Endothelial cell of umbilical vein (primary cell): ENCODE measurements around the gene MVK. TPM values are rescaled to one million over a fixed set of nuclear protein-coding genes. Genes with fewer than 3 reads are reported as not detected.

Experiments used
- BruUV-seq: library from RNA; stranded (reverse); fragments of 400-500 nt; replicated peaks from 2 replicates; lab custom pipeline; 2021; lab: Mats Ljungman, UMichigan
- CTCF ChIA-PET: fragments of 300-600, 350-600 bp; sonication (Branson Sonifier 250); formaldehyde crosslinking; loops from one replicate; lab custom pipeline; 2021; ENCODE audit warnings: antibody characterized with exemption, inconsistent platforms; lab: Charles Lee
- POLR2A ChIA-PET: fragments of 300-600, 350-600 bp; sonication (Branson Sonifier 250); formaldehyde crosslinking; loops from one replicate; lab custom pipeline; 2021; ENCODE audit warnings: antibody characterized with exemption, inconsistent platforms; lab: Charles Lee
- DNase-seq: peaks from one replicate; pipeline ENCODE4 v3.0.0-alpha.2; 2011; ENCODE audit warnings: low read depth, low spot score
- FAIRE-seq: peaks from 2 replicates; lab custom pipeline; 2011; peaks lifted over from hg19 to GRCh38; lab: Jason Lieb, UNC
- H2AFZ ChIP-seq: 2 replicates; pipeline ENCODE4 v1.6.0; 2012; ENCODE audit warnings: low read depth, low read length, control low read depth, inconsistent platforms
- H3K27ac ChIP-seq: 2 replicates; pipeline ENCODE4 v1.5.1; 2011; ENCODE audit warnings: low read depth, mild to moderate bottlenecking, control low read depth, low read length, moderate library complexity; ENCODE audit not compliant: insufficient read depth
- H3K27me3 ChIP-seq, 2 experiments: 2 replicates each; pipeline versions ENCODE4 v1.6.0 to v1.6.1; 2011; ENCODE audit warnings: low read length in 2 of 2, mixed read lengths in 1 of 2; ENCODE audit not compliant: control insufficient read depth in 2 of 2, insufficient read depth in 2 of 2
- H3K36me3 ChIP-seq, 2 experiments: 2 replicates in 1 of 2; 3 replicates in 1 of 2; pipeline ENCODE4 v1.5.1; 2011; ENCODE audit warnings: low read length in 2 of 2, mild to moderate bottlenecking in 1 of 2, moderate library complexity in 1 of 2; ENCODE audit not compliant: control insufficient read depth in 2 of 2, insufficient read depth in 2 of 2; ENCODE audit errors: extremely low read depth in 1 of 2
- H3K4me1 ChIP-seq: 3 replicates; pipeline ENCODE4 v1.5.1; 2011; ENCODE audit warnings: mild to moderate bottlenecking, low read length; ENCODE audit not compliant: control insufficient read depth, insufficient read depth; ENCODE audit errors: extremely low read depth
- H3K4me2 ChIP-seq: 2 replicates; pipeline ENCODE4 v1.6.1; 2011; ENCODE audit warnings: low read length, control low read depth, mixed read lengths; ENCODE audit not compliant: insufficient read depth
- H3K4me3 ChIP-seq, 3 experiments: fragments of 200-600 bp in 1 of 3; sonication (generic), shearing (Covaris generic) in 1 of 3; replicated peaks in 1 of 3; 2 replicates each; pipeline ENCODE4 v1.5.1; 2011 to 2016; ENCODE audit warnings: control low read depth in 3 of 3, low read length in 3 of 3, mild to moderate bottlenecking in 2 of 3, inconsistent platforms in 1 of 3, low read depth in 1 of 3, moderate library complexity in 1 of 3; ENCODE audit not compliant: insufficient read depth in 1 of 3
- H3K79me2 ChIP-seq: 2 replicates; pipeline ENCODE4 v1.6.0; 2012; ENCODE audit warnings: low read length, inconsistent platforms; ENCODE audit not compliant: control insufficient read depth, insufficient read depth
- H3K9ac ChIP-seq: replicated peaks from 2 replicates; pipeline ENCODE3; 2011; ENCODE audit warnings: low read length, control low read depth; ENCODE audit not compliant: insufficient read depth; ENCODE audit errors: extremely low read depth
- H3K9me1 ChIP-seq: replicated peaks from 3 replicates; pipeline ENCODE4 v1.6.0; 2011; ENCODE audit warnings: mild to moderate bottlenecking, low read length; ENCODE audit not compliant: control insufficient read depth, insufficient read depth; ENCODE audit errors: extremely low read depth
- H3K9me3 ChIP-seq: replicated peaks from 2 replicates; pipeline ENCODE4 v1.5.1; 2012; ENCODE audit warnings: low read length, inconsistent platforms; ENCODE audit not compliant: control insufficient read depth, insufficient read depth
- H4K20me1 ChIP-seq: replicated peaks from 2 replicates; pipeline ENCODE3; 2011; ENCODE audit warnings: mild to moderate bottlenecking, low read length; ENCODE audit not compliant: control insufficient read depth, insufficient read depth; ENCODE audit errors: extremely low read depth
- EZH2 ChIP-seq: IDR thresholded peaks from 2 replicates; pipeline ENCODE4 v1.6.1; 2012; ENCODE audit warnings: borderline replicate concordance, low read depth, mild to moderate bottlenecking, moderate library complexity, low read length, inconsistent platforms; ENCODE audit not compliant: severe bottlenecking
- FOS ChIP-seq: IDR thresholded peaks from 2 replicates; pipeline ENCODE4 v1.6.1; 2011; ENCODE audit warnings: mild to moderate bottlenecking, low read length, moderate library complexity, borderline replicate concordance; ENCODE audit not compliant: insufficient read depth
- GATA2 ChIP-seq: IDR thresholded peaks from 2 replicates; pipeline ENCODE4 v1.7.0; 2011; ENCODE audit warnings: low read depth, mild to moderate bottlenecking, moderate library complexity, mixed read lengths, low read length; ENCODE audit not compliant: insufficient read length, insufficient read depth
- JUN ChIP-seq: IDR thresholded peaks from 2 replicates; pipeline ENCODE4 v1.6.1; 2011; ENCODE audit warnings: borderline replicate concordance, low read depth; ENCODE audit not compliant: insufficient read length, insufficient read depth
- MYC ChIP-seq: IDR thresholded peaks from one replicate; pipeline ENCODE4 v1.6.1; 2011; ENCODE audit warnings: mild to moderate bottlenecking, low read depth, low read length
- POLR2A ChIP-seq: IDR thresholded peaks from 2 replicates; pipeline ENCODE4 v1.6.1; 2012; ENCODE audit warnings: low read depth, mild to moderate bottlenecking, control low read depth, low read length
- POLR2AphosphoS5 ChIP-seq: IDR thresholded peaks from 2 replicates; pipeline ENCODE4 v1.6.1; 2012; ENCODE audit warnings: low read depth, mild to moderate bottlenecking, control low read depth, low read length, moderate library complexity; ENCODE audit not compliant: insufficient read depth
- dilution Hi-C: fragments of 300-500 bp; cut with MboI; formaldehyde crosslinking; loops from one replicate; pipeline ENCODE4 v1.15.0; 2019; ENCODE audit warnings: low sequenced_read_pairs; ENCODE audit not compliant: extremely low pct_ligation_motif_present
- intact Hi-C: fragments of 100-400 bp; cut with micrococcal nuclease; formaldehyde crosslinking; loops from one replicate; pipeline ENCODE4 v1.10.0; 2022
- polyA plus RNA-seq, 4 experiments: library from polyadenylated mRNA; depleted of rRNA in 3 of 4; stranded (reverse) in 3 of 4; unstranded in 1 of 4; fragments of >200 nt; gene quantifications; 2 replicates each; pipeline versions ENCODE4 v1.2.1 to v1.2.3, GENCODE V29; 2011 to 2012; ENCODE audit warnings: missing spikeins in 1 of 4
- total RNA-seq: library from RNA; stranded (reverse); gene quantifications from 2 replicates; pipeline ENCODE4 v1.2.3, GENCODE V29; 2021
- TF ChIP-seq, protein P1 (sequence below), 2 donors: IDR thresholded peaks; 1 replicate in 1 of 2; 2 replicates in 1 of 2; pipeline ENCODE4 v1.5.1; 2011; ENCODE audit warnings: low read length in 2 of 2, mild to moderate bottlenecking in 2 of 2, moderate library complexity in 2 of 2, control low read depth in 1 of 2, inconsistent platforms in 1 of 2, low read depth in 1 of 2; ENCODE audit not compliant: insufficient read depth in 1 of 2; ENCODE audit errors: extremely low read depth in 1 of 2
- TF ChIP-seq, protein P2 (sequence below): IDR thresholded peaks from 2 replicates; pipeline ENCODE4 v1.6.1; 2011; ENCODE audit not compliant: insufficient read depth, insufficient read length

MVK gene
- total and polyA plus RNA-seq, 2 donors (not counting 3 experiments of a cell fraction or from before 2014, with no cell fraction given) = 32.6 to 42.6 TPM

- dilution Hi-C loops = no loop called here
- H3K27me3 ChIP-seq = peaks cover 0 to 2% of the 10 kb centered on the region in 2 experiments
- POLR2A ChIA-PET = no interaction called here
These were observed 16.4 kb upstream of the MVK start for GRCh38 chr12:109557200-109557599.

More at GRCh38 chr12:109557200-109557599, 16.4 kb upstream of the MVK start:
- no TSS peak for BruUV-seq
- no peaks in the 10 kb centered on the region for H3K79me2 ChIP-seq
- no peaks in the 10 kb centered on the region for H3K9me3 ChIP-seq
- H3K9ac ChIP-seq = no peak overlapping the region
- intact Hi-C loops = no loop called here
- no peaks in the 10 kb centered on the region for H3K36me3 ChIP-seq
- H3K27ac ChIP-seq = no peak overlapping the region
- no peaks in the 10 kb centered on the region for H4K20me1 ChIP-seq
- TF ChIP-seq FOS (no peak), EZH2 (no peak), MYC (no peak), JUN (no peak), POLR2AphosphoS5 (no peak), POLR2A (no peak), GATA2 (no peak)
- TF ChIP-seq, protein P1, sequence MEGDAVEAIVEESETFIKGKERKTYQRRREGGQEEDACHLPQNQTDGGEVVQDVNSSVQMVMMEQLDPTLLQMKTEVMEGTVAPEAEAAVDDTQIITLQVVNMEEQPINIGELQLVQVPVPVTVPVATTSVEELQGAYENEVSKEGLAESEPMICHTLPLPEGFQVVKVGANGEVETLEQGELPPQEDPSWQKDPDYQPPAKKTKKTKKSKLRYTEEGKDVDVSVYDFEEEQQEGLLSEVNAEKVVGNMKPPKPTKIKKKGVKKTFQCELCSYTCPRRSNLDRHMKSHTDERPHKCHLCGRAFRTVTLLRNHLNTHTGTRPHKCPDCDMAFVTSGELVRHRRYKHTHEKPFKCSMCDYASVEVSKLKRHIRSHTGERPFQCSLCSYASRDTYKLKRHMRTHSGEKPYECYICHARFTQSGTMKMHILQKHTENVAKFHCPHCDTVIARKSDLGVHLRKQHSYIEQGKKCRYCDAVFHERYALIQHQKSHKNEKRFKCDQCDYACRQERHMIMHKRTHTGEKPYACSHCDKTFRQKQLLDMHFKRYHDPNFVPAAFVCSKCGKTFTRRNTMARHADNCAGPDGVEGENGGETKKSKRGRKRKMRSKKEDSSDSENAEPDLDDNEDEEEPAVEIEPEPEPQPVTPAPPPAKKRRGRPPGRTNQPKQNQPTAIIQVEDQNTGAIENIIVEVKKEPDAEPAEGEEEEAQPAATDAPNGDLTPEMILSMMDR (IDR thresholded peaks at IDR 0.05; ENCODE audit: extremely low read depth in 1 of 2, insufficient read depth in 1 of 2, low read depth in 1 of 2, low read length in 2 of 2) = no peak
- TF ChIP-seq, protein P2, sequence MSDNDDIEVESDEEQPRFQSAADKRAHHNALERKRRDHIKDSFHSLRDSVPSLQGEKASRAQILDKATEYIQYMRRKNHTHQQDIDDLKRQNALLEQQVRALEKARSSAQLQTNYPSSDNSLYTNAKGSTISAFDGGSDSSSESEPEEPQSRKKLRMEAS = no peak
- no peak overlapping the region for H3K4me3 ChIP-seq
- CTCF ChIA-PET = interaction anchor here (0.9 kb wide), 1 partner anchor 41 kb away, joined by 3 read pairs; no protein-coding TSS in a partner anchor
- no peak overlapping the region for H3K4me2 ChIP-seq
- DNase-seq (no peak), FAIRE-seq (no peak)
- no peaks in the 10 kb centered on the region for H3K9me1 ChIP-seq
- H3K4me1 ChIP-seq = no peaks in the 10 kb centered on the region
- H2AFZ ChIP-seq = no peak overlapping the region
